Lung (tissue), 12 donors: ENCODE data around the gene GAK. TPM values are rescaled to one million over a fixed set of nuclear protein-coding genes. Genes with fewer than 3 reads are reported as not detected.

Source experiments
- ATAC-seq: fragments of 200-7000 bp; cut with Tn5 transposase; one replicate; pipeline ENCODE4 v1.9.1; 2020; ENCODE audit warnings: moderate number of reproducible peaks; ENCODE audit not compliant: insufficient read depth, low FRiP score
- DNase-seq, 3 donors: peaks; one replicate each; pipeline ENCODE4 v3.0.0-alpha.2; 2013 to 2017
- H3K27ac ChIP-seq, 2 donors: one replicate each; pipeline ENCODE4 v1.5.1; 2013; ENCODE audit warnings: mild to moderate bottlenecking in 2 of 2, moderate library complexity in 2 of 2, control low read depth in 1 of 2, inconsistent platforms in 1 of 2, low read depth in 1 of 2, low read length in 1 of 2
- H3K27me3 ChIP-seq, 3 donors: one replicate each; pipeline ENCODE4 v1.5.1; 2013; ENCODE audit warnings: low read length in 2 of 3; ENCODE audit not compliant: control insufficient read depth in 3 of 3, insufficient read depth in 3 of 3
- H3K36me3 ChIP-seq, 4 donors: one replicate each; pipeline ENCODE4 v1.5.1; 2013; ENCODE audit warnings: low read length in 4 of 4, mild to moderate bottlenecking in 1 of 4, moderate library complexity in 1 of 4; ENCODE audit not compliant: control insufficient read depth in 4 of 4, insufficient read depth in 4 of 4
- H3K4me1 ChIP-seq, 5 donors: one replicate each; pipeline ENCODE4 v1.5.1; 2013; ENCODE audit warnings: low read length in 5 of 5, mild to moderate bottlenecking in 2 of 5, moderate library complexity in 1 of 5; ENCODE audit not compliant: control insufficient read depth in 5 of 5, insufficient read depth in 5 of 5
- H3K4me3 ChIP-seq: one replicate; pipeline ENCODE4 v1.5.1; 2013; ENCODE audit warnings: mild to moderate bottlenecking, control low read depth, moderate library complexity
- H3K9ac ChIP-seq, 2 donors: one replicate each; pipeline ENCODE4 v1.5.1; 2013; ENCODE audit warnings: low read length in 2 of 2, control low read depth in 1 of 2; ENCODE audit not compliant: insufficient read depth in 1 of 2
- H3K9me3 ChIP-seq, 4 donors: one replicate each; pipeline ENCODE4 v1.5.1; 2013; ENCODE audit warnings: low read length in 3 of 4, mild to moderate bottlenecking in 1 of 4, moderate library complexity in 1 of 4; ENCODE audit not compliant: control insufficient read depth in 4 of 4, insufficient read depth in 3 of 4
- WGBS, 2 donors: extraction: QIAGEN DNeasy Blood & Tissue Kit; methylation state at CpG; one replicate each; pipeline ENCODE4 v1.1.7; 2013; 5-methylcytosine and 5-hydroxymethylcytosine counted together
- polyA plus RNA-seq, 2 donors: library from polyadenylated mRNA; stranded (reverse); fragments of 200-250 nt; gene quantifications; one replicate each; pipeline ENCODE4 v1.2.1, GENCODE V29; 2013
- total RNA-seq, 2 donors: library from RNA; depleted of rRNA in 1 of 2; stranded (reverse); fragments of >200 nt in 1 of 2; gene quantifications; one replicate each; pipeline ENCODE4 v1.2.1, GENCODE V29; 2014 to 2021
- TF ChIP-seq, protein P1 (sequence below): IDR thresholded peaks from 2 replicates; pipeline ENCODE4 v1.5.1; 2012; ENCODE audit warnings: mild to moderate bottlenecking; ENCODE audit errors: control extremely low read depth, extremely low read depth
- donor health status: control.
- donor health status: control.
- donor health status: Bipolar disorder and iron deficiency.
- donor health status: healthy.
- donor health status: DM: yes; HTN: yes; CAD: no.

Gene GAK
- total and polyA plus RNA-seq, 4 donors = 101 to 178 (median 137) TPM

DNA sequence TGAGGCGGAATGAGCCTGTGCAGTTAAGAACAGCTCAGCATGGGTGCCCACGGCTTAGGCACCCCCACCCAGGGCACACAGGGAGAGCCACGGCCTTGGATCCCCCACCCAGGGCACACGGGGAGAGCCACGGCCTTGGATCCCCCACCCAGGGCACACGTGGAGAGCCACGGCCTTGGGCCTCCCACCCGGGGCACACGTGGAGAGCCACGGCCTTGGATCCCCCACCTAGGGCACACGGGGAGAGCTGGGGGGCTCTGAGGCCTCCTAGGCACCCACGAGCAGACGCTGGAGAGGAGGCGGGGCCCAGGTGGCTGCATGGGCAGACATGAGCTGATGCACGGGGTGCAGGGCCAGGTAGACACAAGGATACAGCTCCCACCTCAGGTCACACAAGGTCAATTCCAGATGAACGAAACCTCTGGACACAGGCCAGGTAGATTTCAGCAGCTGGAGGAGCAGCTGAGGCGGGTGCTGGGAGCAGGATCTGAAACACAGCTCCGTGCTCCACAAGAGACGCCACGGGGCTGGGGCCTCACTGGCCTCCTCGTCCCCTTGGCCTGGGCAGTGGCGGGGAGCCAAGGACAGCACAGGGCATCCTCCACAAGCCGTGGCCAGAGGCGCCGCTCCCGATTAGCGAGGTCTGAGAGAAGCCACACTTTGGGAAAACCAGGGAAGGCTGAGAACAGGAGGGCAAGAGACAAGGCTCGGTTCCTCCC, 30.8 kb downstream of the GAK start:
- Histone ChIP-seq H3K9me3 (no peaks in the 10 kb centered on the region), H3K36me3 (peaks cover 0 to 47% (median 8%) of the 10 kb centered on the region in 4 donors), H3K4me3 (no peak overlapping the region), H3K27me3 (no peaks in the 10 kb centered on the region), H3K9ac (no peak overlapping the region), H3K4me1 (peaks cover 0 to 5% (median 0%) of the 10 kb centered on the region in 5 donors), H3K27ac (no peak overlapping the region)
- no peak for DNase-seq
- WGBS, 2 donors = 94 to 95% methylated on average over 28 of the region's 28 CpGs
- TF ChIP-seq, protein P1, sequence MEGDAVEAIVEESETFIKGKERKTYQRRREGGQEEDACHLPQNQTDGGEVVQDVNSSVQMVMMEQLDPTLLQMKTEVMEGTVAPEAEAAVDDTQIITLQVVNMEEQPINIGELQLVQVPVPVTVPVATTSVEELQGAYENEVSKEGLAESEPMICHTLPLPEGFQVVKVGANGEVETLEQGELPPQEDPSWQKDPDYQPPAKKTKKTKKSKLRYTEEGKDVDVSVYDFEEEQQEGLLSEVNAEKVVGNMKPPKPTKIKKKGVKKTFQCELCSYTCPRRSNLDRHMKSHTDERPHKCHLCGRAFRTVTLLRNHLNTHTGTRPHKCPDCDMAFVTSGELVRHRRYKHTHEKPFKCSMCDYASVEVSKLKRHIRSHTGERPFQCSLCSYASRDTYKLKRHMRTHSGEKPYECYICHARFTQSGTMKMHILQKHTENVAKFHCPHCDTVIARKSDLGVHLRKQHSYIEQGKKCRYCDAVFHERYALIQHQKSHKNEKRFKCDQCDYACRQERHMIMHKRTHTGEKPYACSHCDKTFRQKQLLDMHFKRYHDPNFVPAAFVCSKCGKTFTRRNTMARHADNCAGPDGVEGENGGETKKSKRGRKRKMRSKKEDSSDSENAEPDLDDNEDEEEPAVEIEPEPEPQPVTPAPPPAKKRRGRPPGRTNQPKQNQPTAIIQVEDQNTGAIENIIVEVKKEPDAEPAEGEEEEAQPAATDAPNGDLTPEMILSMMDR = no peak
- ATAC-seq = no peak

- H3K27me3 ChIP-seq = no peaks in the 10 kb centered on the region
- TF ChIP-seq, protein P1 = no peak
- ATAC-seq (no peak), DNase-seq (no peak)
- no peak overlapping the region for H3K9ac ChIP-seq
- no peaks in the 10 kb centered on the region for H3K9me3 ChIP-seq
- H3K4me1 ChIP-seq = peaks cover 0 to 5% (median 0%) of the 10 kb centered on the region in 5 donors
- 95 to 97% methylated on average over 6 of the region's 6 CpGs for WGBS, 2 donors
- no peak overlapping the region for H3K27ac ChIP-seq
- H3K4me3 ChIP-seq = no peak overlapping the region
- peaks cover 0 to 53% (median 7%) of the 10 kb centered on the region in 4 donors for H3K36me3 ChIP-seq
These were observed 31.4 kb downstream of the GAK start for GRCh38 chr4:900721-901120.

DNA sequence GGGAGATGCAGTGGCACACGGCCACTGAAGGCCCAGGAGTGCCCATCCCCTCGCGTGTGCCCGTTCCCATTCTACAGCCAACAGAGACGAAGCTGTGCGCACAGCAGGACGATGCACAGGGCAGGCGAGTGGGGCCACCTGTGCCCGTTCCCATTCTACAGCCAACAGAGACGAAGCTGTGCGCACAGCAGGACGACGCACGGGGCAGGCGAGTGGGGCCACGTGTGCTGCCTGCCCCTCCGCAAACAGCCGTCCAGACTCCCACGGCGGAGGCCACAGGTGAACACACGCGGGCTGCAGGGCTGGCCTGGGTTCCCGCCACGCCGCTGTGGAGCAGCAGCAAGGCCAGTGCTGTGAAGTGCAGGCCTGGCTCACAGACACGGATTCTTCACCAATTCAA, 32.0 kb downstream of the GAK start:
- H3K4me3 ChIP-seq = no peak overlapping the region
- TF ChIP-seq, protein P1 = no peak
- 94% methylated on average over 26 of the region's 26 CpGs for WGBS, 2 donors
- no peak overlapping the region for H3K27ac ChIP-seq
- ATAC-seq (no peak), DNase-seq (no peak)
- H3K9ac ChIP-seq = no peak overlapping the region
- no peaks in the 10 kb centered on the region for H3K27me3 ChIP-seq
- H3K36me3 ChIP-seq = peaks cover 0 to 60% (median 7%) of the 10 kb centered on the region in 4 donors
- H3K4me1 ChIP-seq = peaks cover 0 to 5% (median 0%) of the 10 kb centered on the region in 5 donors
- H3K9me3 ChIP-seq = no peaks in the 10 kb centered on the region
